AG04450 (cell line): ENCODE data around the gene SKAP1. TPM values are rescaled to one million over a fixed set of nuclear protein-coding genes. Genes with fewer than 3 reads are reported as not detected.

Experiments used
- CTCF ChIA-PET: fragments of 300-600, 350-600 bp; formaldehyde crosslinking; extraction: SDS; loops from one replicate; lab custom pipeline; 2022; ENCODE audit warnings: antibody characterized with exemption, inconsistent platforms; lab: Charles Lee
- POLR2A ChIA-PET: fragments of 350-600 bp; formaldehyde crosslinking; extraction: SDS; loops from one replicate; lab custom pipeline; 2021; ENCODE audit warnings: antibody characterized with exemption, inconsistent platforms; lab: Yijun Ruan, JAX
- DNase-seq: peaks from one replicate; pipeline ENCODE4 v3.0.0-alpha.2; 2011; ENCODE audit warnings: low read depth, low spot score
- H3K27ac ChIP-seq: one replicate; pipeline ENCODE4 v1.5.1; 2012; ENCODE audit warnings: low read depth, low read length, control low read depth
- H3K27me3 ChIP-seq: one replicate; pipeline ENCODE4 v1.6.0; 2012; ENCODE audit warnings: low read length; ENCODE audit not compliant: control insufficient read depth, insufficient read depth
- H3K4me3 ChIP-seq: 2 replicates; pipeline ENCODE4 v1.5.1; 2011; ENCODE audit warnings: mild to moderate bottlenecking, low read depth, low read length, control low read depth
- H3K9me3 ChIP-seq: 2 replicates; pipeline ENCODE4 v1.5.1; 2012; ENCODE audit warnings: low read length; ENCODE audit not compliant: control insufficient read depth, insufficient read depth
- CTCF ChIP-seq: IDR thresholded peaks from 2 replicates; pipeline ENCODE4 v1.5.1; 2011; ENCODE audit warnings: low read depth, low read length, control low read depth, inconsistent platforms
- polyA plus RNA-seq: library from polyadenylated mRNA; depleted of rRNA; stranded (reverse); fragments of >200 nt; gene quantifications from 2 replicates; pipeline ENCODE4 v1.2.3, GENCODE V29; 2011

Gene SKAP1
- polyA plus RNA-seq, 1 experiment = not detected

- Histone ChIP-seq H3K27me3 (peaks cover 37% of the 10 kb centered on the region), H3K27ac (no peak overlapping the region), H3K4me3 (no peak overlapping the region), H3K9me3 (no peaks in the 10 kb centered on the region)
- DNase-seq = no peak
- CTCF ChIA-PET = interaction anchor here (0.5 to 5.0 kb wide), 11 partner anchors 9 to 282 kb away, joined by 3 to 53 read pairs (median 16); partner anchors contain the start of genes HOXB5, HOXB6 and HOXB8
- POLR2A ChIA-PET = no interaction called here
- no peak for TF ChIP-seq CTCF
Observed at GRCh38 chr17:48336986-48337385, 93.0 kb downstream of the SKAP1 start.

DNA sequence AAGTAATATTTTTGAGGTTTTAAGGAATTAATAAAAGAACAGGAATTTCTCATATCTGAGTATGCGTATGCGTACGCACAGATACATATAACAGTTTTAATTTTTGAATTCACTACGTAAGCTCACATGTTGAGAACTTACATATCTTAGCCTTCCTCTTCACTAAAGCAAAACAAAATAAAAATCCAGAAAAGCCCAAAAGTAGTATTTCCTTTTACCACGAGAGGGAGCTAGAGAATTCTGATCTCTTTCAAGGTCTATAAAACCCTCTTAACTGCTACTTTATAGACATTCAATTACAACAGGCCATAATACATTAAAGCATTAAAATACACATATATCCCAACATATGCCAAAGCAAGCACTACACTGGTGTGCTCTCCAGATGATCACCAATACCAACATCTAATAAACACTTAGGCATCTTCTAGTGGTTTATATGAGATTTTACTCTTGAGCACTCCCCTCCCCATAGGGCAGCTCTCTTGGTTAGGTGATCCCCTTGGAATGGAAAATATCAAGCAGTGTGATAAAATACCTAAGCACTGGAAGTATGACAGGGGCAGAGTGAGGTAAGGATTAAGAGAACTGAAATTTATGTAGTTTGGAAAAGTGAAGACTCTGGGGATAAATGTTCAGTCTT is 94.0 kb downstream of the SKAP1 start:
- ChIA-PET CTCF (interaction anchor here (0.6 to 5.0 kb wide), 29 partner anchors 10 to 292 kb away, joined by 3 to 53 read pairs (median 3); partner anchors contain the start of genes HOXB5 and HOXB8), POLR2A (no interaction called here)
- peak; percentile 26 for DNase-seq
- Histone ChIP-seq H3K27me3 (peaks cover 43% of the 10 kb centered on the region), H3K27ac (no peak overlapping the region), H3K9me3 (no peaks in the 10 kb centered on the region), H3K4me3 (no peak overlapping the region)
- peak; percentile 70 for TF ChIP-seq CTCF

DNA sequence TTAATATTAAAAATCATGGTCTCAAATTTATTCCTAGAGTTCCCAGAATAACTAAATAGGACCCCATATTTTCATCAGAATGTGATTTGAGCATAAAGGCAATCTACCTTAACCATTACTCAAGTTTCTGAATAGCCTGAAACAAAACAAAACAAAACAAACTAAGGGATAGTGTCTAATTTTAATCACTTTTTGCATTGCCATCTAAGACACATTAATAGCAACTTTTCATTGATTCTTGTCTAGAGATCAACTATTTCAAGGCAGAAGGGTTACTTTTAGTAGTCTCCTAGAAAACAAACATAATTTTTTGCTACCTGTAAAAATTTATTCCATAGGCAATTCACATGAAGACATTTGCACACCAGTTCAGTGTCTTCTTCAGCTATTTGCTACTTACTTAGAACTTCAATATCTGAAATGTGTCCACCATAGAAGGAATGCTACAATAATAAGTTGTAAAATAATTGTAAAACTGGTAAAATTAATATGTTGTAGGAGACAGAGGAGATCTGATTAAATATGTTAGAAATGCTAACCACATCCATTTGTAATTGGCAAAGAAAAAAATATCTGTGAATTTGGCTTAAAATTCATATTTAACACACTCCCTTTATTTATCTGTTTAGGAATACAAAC is 94.7 kb downstream of the SKAP1 start:
- POLR2A ChIA-PET = no interaction called here
- peaks cover 45% of the 10 kb centered on the region for H3K27me3 ChIP-seq
- no peak for TF ChIP-seq CTCF
- H3K4me3 ChIP-seq = no peak overlapping the region
- DNase-seq = no peak
- H3K9me3 ChIP-seq = no peaks in the 10 kb centered on the region
- CTCF ChIA-PET = interaction anchor here (0.6 to 5.0 kb wide), 29 partner anchors 11 to 293 kb away, joined by 3 to 53 read pairs (median 3); partner anchors contain the start of genes HOXB5 and HOXB8
- H3K27ac ChIP-seq = no peak overlapping the region

- Histone ChIP-seq H3K9me3 (no peaks in the 10 kb centered on the region), H3K27ac (no peak overlapping the region), H3K27me3 (peaks cover 36% of the 10 kb centered on the region), H3K4me3 (no peak overlapping the region)
- DNase-seq = no peak
- ChIA-PET CTCF (interaction anchor here (1.3 to 5.0 kb wide), 8 partner anchors 11 to 308 kb away, joined by 3 to 53 read pairs (median 24); partner anchors contain the start of genes HOXB5 and HOXB8), POLR2A (no interaction called here)
- TF ChIP-seq CTCF = no peak
Observed at GRCh38 chr17:48333034-48333530, 96.9 kb downstream of the SKAP1 start.
